K562 (cell line): ENCODE data around the gene ATF4. TPM values are rescaled to one million over a fixed set of nuclear protein-coding genes. Genes with fewer than 3 reads are reported as not detected.

Source experiments
- ARID2 ChIP-seq: fragments of 450-650 bp; IDR thresholded peaks from 2 replicates; pipeline ENCODE4 v1.6.1; 2017; ENCODE audit warnings: antibody characterized with exemption, mild to moderate bottlenecking
- ASH1L ChIP-seq: fragments of 450-650 bp; IDR thresholded peaks from 2 replicates; pipeline ENCODE4 v1.6.1; 2018; ENCODE audit warnings: borderline replicate concordance, mild to moderate bottlenecking, low read depth; ENCODE audit not compliant: partially characterized antibody
- CXXC5 ChIP-seq: fragments of 250-450 bp; sonication (Bioruptor Pico); IDR thresholded peaks from 2 replicates; pipeline ENCODE4 v1.8.0; 2022; ENCODE audit warnings: inconsistent platforms, mild to moderate bottlenecking, moderate library complexity
- DIDO1 ChIP-seq: fragments of 450-650 bp; IDR thresholded peaks from 2 replicates; pipeline ENCODE4 v1.6.1; 2016; ENCODE audit warnings: low read depth, missing biosample characterization, missing genetic modification characterization
- FOXK1 ChIP-seq: sonication (generic); formaldehyde crosslinking; IDR thresholded peaks from 2 replicates; pipeline ENCODE4 v1.8.0; 2022; ENCODE audit warnings: missing genetic modification reagents, mild to moderate bottlenecking, borderline replicate concordance
- HDAC1 ChIP-seq, 2 experiments: fragments of 450-650 bp; IDR thresholded peaks; 2 replicates each; pipeline ENCODE4 v1.6.1; 2016 to 2017; ENCODE audit warnings: inconsistent platforms in 1 of 2, mild to moderate bottlenecking in 1 of 2, moderate library complexity in 1 of 2
- HNRNPH1 ChIP-seq: fragments of 200-400 bp; formaldehyde crosslinking; optimal IDR thresholded peaks from 2 replicates; pipeline ENCODE3; 2017; ENCODE audit warnings: low read depth, mild to moderate bottlenecking, low read length, moderate library complexity
- NR4A1 ChIP-seq, 2 experiments: fragments of 250-450 bp in 1 of 2; fragments of 450-650 bp in 1 of 2; sonication (Bioruptor Pico) in 1 of 2; IDR thresholded peaks; 2 replicates each; pipeline versions ENCODE4 v1.4.0 to v1.6.1; 2016 to 2020; ENCODE audit warnings: mild to moderate bottlenecking in 2 of 2, missing compliant biosample characterization in 1 of 2, missing genetic modification characterization in 1 of 2, moderate library complexity in 1 of 2
- PCBP2 ChIP-seq: fragments of 200-400 bp; formaldehyde crosslinking; IDR thresholded peaks from 2 replicates; pipeline ENCODE4 v1.6.1; 2018; ENCODE audit warnings: low read length, low read depth, mild to moderate bottlenecking, moderate library complexity; ENCODE audit not compliant: poor library complexity, severe bottlenecking
- SIN3A ChIP-seq, 2 experiments: fragments of 150-350 bp in 1 of 2; IDR thresholded peaks; 2 replicates each; pipeline ENCODE4 v1.6.1; 2011 to 2016; ENCODE audit warnings: borderline replicate concordance in 2 of 2, low read depth in 2 of 2, low read length in 2 of 2, mild to moderate bottlenecking in 2 of 2, moderate library complexity in 2 of 2; ENCODE audit not compliant: control insufficient read depth in 1 of 2
- SOX6 ChIP-seq: fragments of 450-650 bp; IDR thresholded peaks from 2 replicates; pipeline ENCODE4 v1.6.1; 2014; ENCODE audit warnings: mild to moderate bottlenecking
- TSC22D4 ChIP-seq: fragments of 450-650 bp; IDR thresholded peaks from 2 replicates; pipeline ENCODE4 v1.6.1; 2016; ENCODE audit warnings: missing genetic modification characterization, missing biosample characterization, control low read depth
- XRCC5 ChIP-seq: fragments of 200-400 bp; formaldehyde crosslinking; IDR thresholded peaks from 2 replicates; pipeline ENCODE4 v1.6.1; 2017; ENCODE audit warnings: low read depth, mild to moderate bottlenecking, low read length
- ZBTB17 ChIP-seq: fragments of 450-650 bp; formaldehyde crosslinking; IDR thresholded peaks from 2 replicates; pipeline ENCODE4 v1.4.0; 2020; ENCODE audit warnings: mild to moderate bottlenecking
- ZBTB7A ChIP-seq: IDR thresholded peaks from 2 replicates; pipeline ENCODE4 v1.6.1; 2011; ENCODE audit warnings: low read depth, mild to moderate bottlenecking, low read length, moderate library complexity, borderline replicate concordance; ENCODE audit not compliant: control insufficient read depth
- ZBTB8A ChIP-seq: fragments of 450-650 bp; IDR thresholded peaks from 2 replicates; pipeline ENCODE4 v1.6.1; 2018; ENCODE audit warnings: mild to moderate bottlenecking, moderate library complexity; ENCODE audit not compliant: partially characterized antibody
- ZNF124 ChIP-seq: sonication (generic); formaldehyde crosslinking; IDR thresholded peaks from 2 replicates; pipeline ENCODE4 v1.8.1; 2022; ENCODE audit warnings: missing genetic modification reagents
- ZNF184 ChIP-seq: sonication (generic); formaldehyde crosslinking; IDR thresholded peaks from 2 replicates; pipeline ENCODE4 v1.5.0; 2020; ENCODE audit warnings: missing genetic modification reagents
- ZNF3 ChIP-seq: fragments of 250-450 bp; sonication (Bioruptor Pico); IDR thresholded peaks from 2 replicates; pipeline ENCODE4 v1.5.0; 2021; ENCODE audit warnings: mild to moderate bottlenecking, moderate library complexity
- polyA plus RNA-seq, 8 experiments: library from polyadenylated mRNA; depleted of rRNA in 4 of 8; stranded (reverse) in 5 of 8; unstranded in 3 of 8; fragments of >200 nt; fragmentation: Nextera tagmentation in 2 of 8; fragmentation: Illumina TruSeq in 1 of 8; extraction: Ambion mirVana in 2 of 8; extraction: Trizol in 1 of 8; gene quantifications; 2 replicates each; pipeline versions ENCODE4 v1.2.1 to v1.2.3, GENCODE V29; 2011 to 2014; ENCODE audit warnings: inconsistent platforms in 1 of 8, missing spikeins in 1 of 8
- total RNA-seq, 7 experiments: library from RNA; depleted of rRNA in 6 of 7; stranded (reverse); fragments of >200 nt in 6 of 7; fragmentation: Illumina TruSeq in 2 of 7; extraction: Trizol in 2 of 7; gene quantifications; 2 replicates each; pipeline versions ENCODE4 v1.2.1 to v1.2.3, GENCODE V29; 2011 to 2021; ENCODE audit warnings: low replicate concordance in 1 of 7
- TF ChIP-seq, protein P1 (sequence below): IDR thresholded peaks from 2 replicates; pipeline ENCODE4 v1.6.1; 2011; ENCODE audit not compliant: insufficient read length; ENCODE audit errors: extremely low read depth
- TF ChIP-seq, protein P2 (sequence below): fragments of 250-450 bp; sonication (Bioruptor Pico); IDR thresholded peaks from 2 replicates; pipeline ENCODE4 v1.5.0; 2020; ENCODE audit warnings: mild to moderate bottlenecking, borderline replicate concordance

ATF4 gene
- total and polyA plus RNA-seq, 9 of the 15 experiments (the other 6 are each of a cell fraction or from before 2014, with no cell fraction given), result 93.1 to 723 (median 355) TPM

DNA sequence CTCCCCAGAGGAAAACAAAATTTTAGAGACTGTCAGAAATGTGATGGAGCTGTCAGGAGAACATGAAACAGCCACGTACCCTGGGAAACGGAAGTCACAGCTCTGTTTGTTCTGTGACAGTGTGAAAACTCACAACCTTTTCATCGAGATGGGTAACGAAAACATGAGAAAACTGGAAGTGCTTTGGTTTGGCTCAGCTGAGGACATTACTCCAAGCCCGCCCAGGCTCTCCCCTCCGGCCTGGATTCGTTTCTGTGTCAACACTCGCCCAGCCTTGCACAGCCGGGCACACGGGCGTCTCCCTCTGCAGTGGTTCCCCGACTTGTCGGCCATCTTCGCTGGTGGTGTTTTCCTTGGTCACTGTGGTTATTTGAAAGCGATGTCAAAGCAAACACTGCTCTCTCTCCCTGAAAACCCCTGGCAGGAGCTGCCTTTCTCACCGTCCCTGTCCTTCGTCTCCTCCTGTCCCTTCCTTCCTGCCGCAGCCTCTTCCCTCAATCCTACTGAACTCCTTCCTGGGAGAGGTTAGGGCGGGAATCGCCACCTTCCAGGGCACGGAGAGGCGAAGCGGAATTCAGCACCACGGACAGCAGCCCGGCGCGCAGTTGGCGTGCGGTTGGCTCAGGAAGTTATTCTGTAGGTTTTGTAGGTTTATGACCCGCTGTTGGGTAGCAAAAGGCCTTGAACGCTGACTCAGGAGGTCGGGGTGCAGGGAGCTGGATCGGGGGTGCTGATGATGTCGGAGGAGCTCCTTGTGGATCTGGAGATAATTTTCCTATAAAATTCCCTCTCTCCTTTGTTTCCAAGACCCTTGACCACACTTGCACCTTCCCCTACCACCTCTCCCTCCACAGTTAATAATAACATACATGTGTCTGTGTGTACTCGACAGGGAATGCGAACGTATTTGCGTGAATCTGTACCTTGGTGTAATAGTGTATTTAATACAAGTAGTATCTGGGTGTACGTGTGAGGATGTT lies 25.3 kb downstream of the ATF4 start (continued):
- TF ChIP-seq CXXC5 (CRISPR knock-in tag), result peak; percentile 82
- peak in 1 of 2 experiments; percentile 20; a peak in 1 of 4 replicates for TF ChIP-seq SIN3A (IDR thresholded peaks at IDR 0.05; ENCODE audit: borderline replicate concordance in 2 of 2, control insufficient read depth in 1 of 2, low read depth in 2 of 2, low read length in 2 of 2)
- TF ChIP-seq, protein P1, sequence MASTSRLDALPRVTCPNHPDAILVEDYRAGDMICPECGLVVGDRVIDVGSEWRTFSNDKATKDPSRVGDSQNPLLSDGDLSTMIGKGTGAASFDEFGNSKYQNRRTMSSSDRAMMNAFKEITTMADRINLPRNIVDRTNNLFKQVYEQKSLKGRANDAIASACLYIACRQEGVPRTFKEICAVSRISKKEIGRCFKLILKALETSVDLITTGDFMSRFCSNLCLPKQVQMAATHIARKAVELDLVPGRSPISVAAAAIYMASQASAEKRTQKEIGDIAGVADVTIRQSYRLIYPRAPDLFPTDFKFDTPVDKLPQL, result no peak
- TF ChIP-seq ZNF3 (CRISPR knock-in tag), result no peak
- peak in 1 of 2 experiments; percentile 30; a peak in 1 of 4 replicates for TF ChIP-seq HDAC1 (IDR thresholded peaks at IDR 0.05)
- TF ChIP-seq ASH1L, result no peak
- no peak for TF ChIP-seq SOX6
- TF ChIP-seq PCBP2, result no peak
- TF ChIP-seq XRCC5, result 0 out of 2 replicates have a peak, but pooled peaks have one; percentile 17
- no peak for TF ChIP-seq ARID2
- TF ChIP-seq, protein P2, sequence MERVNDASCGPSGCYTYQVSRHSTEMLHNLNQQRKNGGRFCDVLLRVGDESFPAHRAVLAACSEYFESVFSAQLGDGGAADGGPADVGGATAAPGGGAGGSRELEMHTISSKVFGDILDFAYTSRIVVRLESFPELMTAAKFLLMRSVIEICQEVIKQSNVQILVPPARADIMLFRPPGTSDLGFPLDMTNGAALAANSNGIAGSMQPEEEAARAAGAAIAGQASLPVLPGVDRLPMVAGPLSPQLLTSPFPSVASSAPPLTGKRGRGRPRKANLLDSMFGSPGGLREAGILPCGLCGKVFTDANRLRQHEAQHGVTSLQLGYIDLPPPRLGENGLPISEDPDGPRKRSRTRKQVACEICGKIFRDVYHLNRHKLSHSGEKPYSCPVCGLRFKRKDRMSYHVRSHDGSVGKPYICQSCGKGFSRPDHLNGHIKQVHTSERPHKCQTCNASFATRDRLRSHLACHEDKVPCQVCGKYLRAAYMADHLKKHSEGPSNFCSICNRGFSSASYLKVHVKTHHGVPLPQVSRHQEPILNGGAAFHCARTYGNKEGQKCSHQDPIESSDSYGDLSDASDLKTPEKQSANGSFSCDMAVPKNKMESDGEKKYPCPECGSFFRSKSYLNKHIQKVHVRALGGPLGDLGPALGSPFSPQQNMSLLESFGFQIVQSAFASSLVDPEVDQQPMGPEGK (CRISPR knock-in tag), result no peak
- TF ChIP-seq ZBTB17, result no peak
- TF ChIP-seq NR4A1 (CRISPR knock-in tag; IDR thresholded peaks at IDR 0.05), result no peak
- no peak for TF ChIP-seq NR4A1 (tag; IDR thresholded peaks at IDR 0.05)
- TF ChIP-seq ZNF124 (CRISPR knock-in tag), result no peak
- no peak for TF ChIP-seq DIDO1 (tag)
- no peak for TF ChIP-seq TSC22D4
- TF ChIP-seq ZNF184 (CRISPR knock-in tag), result no peak
- TF ChIP-seq HNRNPH1, result no peak
- no peak for TF ChIP-seq ZBTB7A
- no peak for TF ChIP-seq ZBTB8A
- TF ChIP-seq FOXK1 (CRISPR knock-in tag), result peak; percentile 63; the same call in 1 of the 2 replicates
- TF ChIP-seq, all 486 proteins: peak for 38
